ENCODE measurements around the gene PTPN3.

Gene PTPN3

DNA sequence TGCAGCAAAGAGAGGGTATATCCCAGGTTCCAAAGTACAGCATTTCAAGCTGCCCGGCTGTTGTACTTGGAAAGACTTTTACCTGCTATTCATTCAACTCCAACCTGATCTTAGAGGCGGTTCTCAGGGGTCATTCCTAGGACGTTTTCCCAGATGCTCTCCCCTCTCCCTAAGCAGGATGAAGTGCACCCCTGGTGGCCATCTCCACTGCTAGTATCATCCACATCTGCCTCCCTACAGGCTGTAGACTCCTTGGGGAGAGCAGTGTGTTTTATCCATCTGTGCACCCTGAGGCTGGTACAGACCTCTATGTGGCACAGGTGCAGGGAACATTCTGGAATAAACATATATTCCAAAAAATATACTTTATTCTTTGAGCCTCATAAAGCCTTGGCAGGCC is 56.8 kb downstream of the PTPN3 start:
- H3K4me3 ChIP-seq (ENCODE audit: low read length) = no peak overlapping the region
- no peak for TF ChIP-seq ZNF274 (IDR thresholded peaks at IDR 0.05; ENCODE audit: low read depth, low read length)

DNA sequence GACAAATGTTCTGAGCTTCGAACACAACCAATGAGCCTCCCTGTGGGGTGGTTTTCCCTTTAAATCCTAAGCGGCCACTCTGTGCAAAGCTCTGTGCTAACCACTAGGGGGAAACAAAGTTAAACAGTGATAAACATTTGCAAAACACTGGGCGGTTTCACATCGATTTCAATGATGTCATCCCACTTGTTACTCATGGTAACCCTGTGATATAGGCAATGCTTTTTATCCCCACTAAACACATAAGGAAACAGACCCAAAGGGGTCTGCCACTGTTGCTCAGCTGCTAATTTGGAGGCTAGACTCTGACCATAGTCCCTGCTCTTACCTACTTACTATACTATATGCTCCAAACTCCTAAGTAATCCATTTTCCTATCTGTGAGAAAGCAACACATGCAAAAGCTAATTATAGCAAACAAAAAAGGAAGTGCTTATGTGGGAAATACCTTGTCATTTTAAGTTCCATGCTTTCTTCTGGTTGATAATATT is 57.3 kb downstream of the PTPN3 start:
- TF ChIP-seq ZNF274 (IDR thresholded peaks at IDR 0.05; ENCODE audit: low read depth, low read length) = no peak
- no peak overlapping the region for H3K4me3 ChIP-seq (ENCODE audit: low read length)

DNA sequence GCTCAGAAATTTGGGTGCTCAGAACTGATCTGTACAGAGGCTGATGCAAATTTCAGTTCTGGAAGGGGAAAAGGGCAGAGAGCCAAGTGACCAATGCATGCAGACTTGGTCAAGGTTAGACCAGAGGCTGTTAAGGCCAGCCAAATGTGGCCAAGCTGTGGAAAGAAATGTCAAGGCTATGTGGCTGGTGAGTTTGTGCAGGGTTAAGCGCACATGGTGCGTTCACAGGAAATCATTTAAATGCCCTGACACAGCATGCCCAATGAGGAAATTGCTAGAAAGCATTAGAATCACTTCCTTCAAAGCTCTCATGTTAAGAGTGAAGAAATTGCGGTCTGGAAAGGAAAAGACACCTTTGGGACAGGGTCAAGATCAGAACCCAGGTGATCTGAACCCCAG is 58.0 kb downstream of the PTPN3 start:
- H3K4me3 ChIP-seq (ENCODE audit: low read length) = no peak overlapping the region
- TF ChIP-seq ZNF274 (IDR thresholded peaks at IDR 0.05; ENCODE audit: low read depth, low read length) = no peak

DNA sequence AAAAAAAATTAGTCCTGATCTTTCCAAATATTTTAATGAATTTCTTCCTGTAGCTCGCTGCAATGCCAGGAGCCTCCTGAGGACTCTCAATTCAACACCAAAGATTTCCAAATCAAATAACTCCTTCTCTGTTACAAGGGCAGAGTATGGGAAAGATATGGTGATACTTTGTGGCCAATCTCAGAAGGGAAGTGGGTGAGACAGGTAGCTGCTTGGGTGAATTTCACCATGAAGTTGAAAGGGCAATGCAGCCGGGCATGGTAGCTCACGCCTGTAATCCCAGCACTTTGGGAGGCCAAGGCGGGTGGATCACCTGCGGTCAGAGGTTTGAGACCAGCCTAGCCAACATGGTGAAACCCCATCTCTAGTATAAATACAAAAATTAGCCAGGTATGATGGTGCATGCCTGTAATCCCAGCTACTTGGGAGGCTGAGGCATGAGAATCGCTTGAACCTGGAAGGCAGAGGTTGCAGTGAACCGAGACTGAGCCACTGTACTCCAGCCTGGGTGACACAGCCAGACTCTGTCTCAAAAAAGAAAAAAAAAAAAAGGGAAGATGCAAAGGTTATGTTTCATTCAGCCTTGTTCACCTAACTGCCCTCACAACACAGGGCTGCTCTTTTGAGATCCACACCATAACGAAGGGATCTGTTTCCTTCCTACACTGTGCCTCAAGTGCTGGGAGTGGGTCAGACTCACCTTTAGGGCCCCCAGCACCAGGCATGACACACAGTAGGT is 58.6 kb downstream of the PTPN3 start:
- no peak overlapping the region for H3K4me3 ChIP-seq (ENCODE audit: low read length)
- TF ChIP-seq ZNF274 (IDR thresholded peaks at IDR 0.05; ENCODE audit: low read depth, low read length) = no peak

DNA sequence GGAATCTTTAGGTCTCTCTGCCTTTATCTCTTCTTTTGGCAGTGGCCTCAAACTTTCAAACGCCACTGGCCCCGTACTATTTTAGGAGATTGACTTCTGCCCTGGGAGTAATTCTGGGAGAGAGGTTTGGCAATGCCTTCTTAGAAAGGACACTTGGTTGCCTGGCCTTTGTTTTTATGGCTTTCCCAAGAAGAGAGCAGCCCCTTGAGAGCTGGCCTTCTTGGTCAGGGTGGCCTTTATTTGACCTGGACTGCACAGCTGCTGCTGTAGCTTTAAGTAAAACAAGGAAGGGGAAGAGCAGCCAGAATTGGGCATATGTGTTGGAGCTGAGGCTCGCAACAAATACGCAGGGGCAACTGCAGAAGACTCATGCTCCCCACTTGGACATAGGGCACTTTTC is 60.8 kb downstream of the PTPN3 start:
- H3K4me3 ChIP-seq (ENCODE audit: low read length) = no peak overlapping the region
- TF ChIP-seq ZNF274 (IDR thresholded peaks at IDR 0.05; ENCODE audit: low read depth, low read length) = no peak

DNA sequence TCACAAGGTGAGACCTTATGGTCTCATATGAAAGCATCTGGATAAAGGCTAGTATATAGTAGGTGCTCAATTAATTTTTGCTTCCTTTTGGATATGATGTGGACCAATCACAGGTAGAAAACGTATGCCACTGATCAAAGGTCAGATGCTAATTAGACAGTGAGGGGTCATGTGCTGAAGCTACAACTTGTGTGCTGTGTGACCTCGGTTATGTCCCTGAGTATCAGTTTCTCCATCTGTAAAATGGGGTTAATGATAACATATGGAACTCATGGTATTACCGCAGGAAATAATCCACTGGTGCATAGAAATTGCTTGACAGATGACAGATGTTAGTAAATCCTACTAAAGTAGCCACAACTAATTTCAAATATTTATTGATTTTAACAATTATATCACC is 62.0 kb downstream of the PTPN3 start:
- no peak for TF ChIP-seq ZNF274 (IDR thresholded peaks at IDR 0.05; ENCODE audit: low read depth, low read length)
- H3K4me3 ChIP-seq (ENCODE audit: low read length) = no peak overlapping the region

DNA sequence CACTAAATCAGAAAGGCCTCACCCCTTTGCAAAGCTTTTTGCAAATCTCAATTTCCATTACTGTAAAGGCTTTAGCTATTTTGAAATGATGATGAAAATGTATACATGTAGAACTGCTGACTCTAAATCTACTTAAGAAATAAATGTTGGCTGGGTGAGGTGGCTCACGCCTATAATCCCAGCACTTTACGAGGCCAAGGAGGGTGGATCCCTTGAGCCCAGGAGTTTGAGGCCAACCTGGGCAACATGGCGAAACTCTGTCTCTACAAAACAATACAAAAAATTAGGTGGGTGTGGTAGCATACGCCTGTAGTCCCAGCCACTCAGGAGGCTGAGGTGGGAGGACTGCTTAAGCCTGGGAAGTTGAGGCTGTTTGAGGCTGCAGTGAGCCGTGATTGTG is 64.6 kb downstream of the PTPN3 start:
- no peak for TF ChIP-seq ZNF274 (IDR thresholded peaks at IDR 0.05; ENCODE audit: low read depth, low read length)
- H3K4me3 ChIP-seq (ENCODE audit: low read length) = no peak overlapping the region

DNA sequence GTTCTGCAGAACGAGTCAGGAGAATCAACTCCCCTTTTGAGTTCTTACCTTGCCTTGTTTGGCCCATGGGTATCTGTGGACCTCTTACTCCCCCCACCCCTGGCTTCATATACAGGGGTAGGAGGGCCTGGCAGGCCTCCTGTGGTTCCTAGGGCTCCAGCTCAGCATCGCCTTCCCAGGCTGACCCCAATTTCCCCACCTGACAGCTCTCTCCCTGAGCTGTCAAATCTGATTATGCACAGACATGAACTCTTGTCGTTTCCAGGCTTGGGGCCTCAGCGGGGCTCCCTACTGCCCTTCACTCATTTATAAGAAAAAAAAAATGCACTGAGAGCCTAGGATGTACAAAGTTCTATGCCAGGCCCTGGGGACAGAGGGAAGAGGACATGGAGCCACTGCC is 67.9 kb downstream of the PTPN3 start:
- no peak for TF ChIP-seq ZNF274 (IDR thresholded peaks at IDR 0.05; ENCODE audit: low read depth, low read length)
- no peak overlapping the region for H3K4me3 ChIP-seq (ENCODE audit: low read length)

DNA sequence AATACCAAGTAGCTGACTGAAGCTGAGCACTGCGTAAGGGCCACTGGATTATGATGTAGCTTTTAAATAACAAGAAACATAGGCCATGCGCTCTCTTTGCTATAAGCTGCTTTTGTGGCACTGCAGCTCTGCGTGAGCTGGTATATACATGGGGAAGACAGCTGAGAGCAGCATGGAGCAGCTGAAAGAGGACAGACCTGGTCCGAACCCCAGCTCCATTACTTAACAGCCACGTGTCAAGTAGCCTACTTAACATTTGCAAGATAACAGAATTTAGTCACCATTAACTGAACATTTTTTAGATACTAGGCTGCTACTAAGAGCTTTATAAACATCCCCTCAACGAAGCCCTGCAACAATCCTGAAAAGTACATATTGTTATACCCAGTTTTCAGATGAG is 69.3 kb downstream of the PTPN3 start:
- no peak overlapping the region for H3K4me3 ChIP-seq (ENCODE audit: low read length)
- no peak for TF ChIP-seq ZNF274 (IDR thresholded peaks at IDR 0.05; ENCODE audit: low read depth, low read length)

DNA sequence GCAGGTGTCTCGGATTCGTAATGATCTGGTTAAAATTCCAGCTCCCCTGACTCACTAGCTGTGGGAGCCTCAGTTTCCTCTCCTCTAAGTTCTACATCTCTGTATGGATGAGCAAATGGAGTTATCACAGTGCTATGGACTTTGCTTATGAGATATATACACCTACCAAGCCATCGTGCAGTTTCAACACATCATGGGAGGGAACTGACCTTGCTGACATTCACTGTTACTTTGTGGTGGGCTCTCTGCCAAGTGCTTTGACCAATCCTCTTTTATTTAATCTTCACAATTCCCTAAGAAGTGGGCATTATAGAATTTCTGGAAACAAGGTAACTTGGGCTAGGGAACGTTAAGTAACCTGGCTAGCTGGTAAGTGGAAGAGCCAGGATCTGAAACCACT is 70.2 kb downstream of the PTPN3 start:
- no peak for TF ChIP-seq ZNF274 (IDR thresholded peaks at IDR 0.05; ENCODE audit: low read depth, low read length)
- H3K4me3 ChIP-seq (ENCODE audit: low read length) = no peak overlapping the region

DNA sequence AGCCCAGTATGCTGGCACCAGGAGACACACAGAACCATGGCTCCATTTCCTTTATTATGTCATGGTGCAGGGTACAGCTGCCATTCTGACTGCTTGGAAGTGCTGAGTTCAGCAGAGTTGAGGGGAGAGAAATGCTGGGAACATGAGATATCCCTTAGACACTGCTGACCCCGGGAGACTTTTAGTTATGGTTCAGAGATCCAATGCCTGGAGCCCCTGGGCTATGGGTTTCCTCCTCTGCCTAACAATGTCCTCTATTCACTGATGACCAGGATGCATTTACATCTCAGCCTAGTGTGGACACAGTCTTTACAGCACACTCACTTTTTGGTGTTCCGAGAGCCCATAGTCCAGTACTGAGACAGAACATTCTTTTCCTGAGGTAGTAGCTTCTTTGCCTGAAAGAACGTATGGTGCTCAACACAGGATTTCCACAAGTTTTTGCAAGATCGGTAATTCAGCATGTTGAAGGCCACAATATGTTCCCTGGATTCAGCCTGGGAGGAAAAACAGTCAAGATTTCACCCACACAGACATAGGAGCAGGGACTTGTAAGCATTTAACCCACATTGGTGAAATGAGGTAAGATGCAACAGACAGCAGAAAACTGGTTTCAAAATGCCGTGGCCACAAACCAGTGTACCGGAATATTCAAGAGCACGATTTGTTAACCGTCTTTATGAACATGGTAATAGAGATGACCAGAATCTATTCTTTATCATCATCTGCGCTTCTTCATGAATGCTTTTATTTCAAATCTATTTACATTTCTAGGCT is 71.3 kb downstream of the PTPN3 start:
- no peak overlapping the region for H3K4me3 ChIP-seq (ENCODE audit: low read length)
- TF ChIP-seq ZNF274 (IDR thresholded peaks at IDR 0.05; ENCODE audit: low read depth, low read length) = no peak

DNA sequence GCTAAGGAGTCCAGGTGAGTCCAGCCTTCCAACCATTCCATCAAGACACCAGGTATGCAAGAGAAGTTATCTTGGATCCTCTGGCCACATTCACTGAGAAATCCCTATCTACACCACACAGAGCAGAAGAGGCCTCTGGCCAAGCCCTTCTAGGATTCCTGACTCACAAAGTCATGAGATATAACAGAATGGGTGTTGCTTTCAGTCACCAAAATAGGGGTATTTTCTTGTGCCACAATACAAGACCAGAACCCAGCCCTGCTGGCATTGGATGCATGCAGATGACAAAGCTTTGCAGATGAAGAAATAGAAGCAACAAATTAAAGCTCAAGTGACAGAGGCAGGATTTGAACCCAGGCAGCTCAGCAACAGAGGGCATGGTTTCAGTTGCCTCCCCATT is 73.5 kb downstream of the PTPN3 start:
- no peak for TF ChIP-seq ZNF274 (IDR thresholded peaks at IDR 0.05; ENCODE audit: low read depth, low read length)
- no peak overlapping the region for H3K4me3 ChIP-seq (ENCODE audit: low read length)

DNA sequence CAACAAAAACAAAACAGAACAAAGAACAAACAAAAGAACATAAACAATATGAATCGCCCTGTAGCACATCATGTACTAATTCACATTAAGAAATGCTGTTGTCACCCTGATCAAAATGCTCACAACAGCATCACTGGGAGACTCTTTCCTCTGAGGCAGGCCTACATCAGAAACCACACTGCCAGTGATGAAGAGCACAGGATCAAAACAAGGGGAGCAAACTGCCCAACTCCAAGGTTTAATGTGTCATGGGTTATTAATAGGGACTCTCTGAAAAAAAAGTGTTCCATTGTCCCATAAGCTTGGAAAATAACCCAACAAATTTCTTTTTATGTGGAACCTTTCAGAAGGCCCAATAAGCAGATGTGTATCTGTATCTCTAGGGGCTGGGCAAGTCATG is 74.2 kb downstream of the PTPN3 start:
- no peak overlapping the region for H3K4me3 ChIP-seq (ENCODE audit: low read length)
- no peak for TF ChIP-seq ZNF274 (IDR thresholded peaks at IDR 0.05; ENCODE audit: low read depth, low read length)

DNA sequence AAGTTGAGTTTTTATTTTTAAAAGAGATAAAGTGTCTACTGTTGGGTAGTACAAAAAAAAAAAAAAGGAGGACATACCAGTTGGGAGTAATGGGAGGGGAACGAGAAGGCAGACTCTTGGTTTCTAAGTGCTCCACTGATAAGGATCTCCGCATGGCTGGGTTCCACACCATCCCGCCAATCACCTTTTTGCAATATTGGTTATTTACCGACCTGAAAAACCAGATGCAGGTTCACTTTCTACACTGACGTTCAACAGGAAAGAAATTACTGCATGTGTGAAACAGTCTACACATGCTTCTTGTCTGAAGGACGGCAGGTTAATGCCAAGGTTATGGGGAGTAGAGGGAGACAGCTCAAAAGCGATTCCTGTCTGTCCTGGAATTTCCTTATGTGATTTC is 75.5 kb downstream of the PTPN3 start:
- H3K4me3 ChIP-seq (ENCODE audit: low read length) = no peak overlapping the region
- no peak for TF ChIP-seq ZNF274 (IDR thresholded peaks at IDR 0.05; ENCODE audit: low read depth, low read length)
